Measurements from ENCODE around the gene IPCEF1.
"Not testable (repeated sequence)": the region's sequence is repeated elsewhere in the genome, so short reads cannot be mapped to it uniquely, and the experiment has no call there.

Gene IPCEF1

GRCh38 chr6:154370545-154370944 is 13.9 kb upstream of the IPCEF1 start:
- peak; percentile 46 to 59 (median 47) for DNase-seq

GRCh38 chr6:154367839-154368695 is 11.5 kb upstream of the IPCEF1 start:
- peak; percentile 30 to 62 (median 56) for DNase-seq

- DNase-seq, result peak in 2 of 3 donors; percentile 35 to 38
These were observed 10.7 kb upstream of the IPCEF1 start for GRCh38 chr6:154367336-154367735.

GRCh38 chr6:154363821-154364220 is 7.2 kb upstream of the IPCEF1 start:
- DNase-seq, result no peak

- no peak for DNase-seq
These were observed 4.9 kb upstream of the IPCEF1 start for GRCh38 chr6:154361476-154361875.

- DNase-seq, result no peak
These were observed 3.9 kb upstream of the IPCEF1 start for GRCh38 chr6:154360476-154360875.

GRCh38 chr6:154359679-154360078 is 3.1 kb upstream of the IPCEF1 start:
- DNase-seq, result no peak

GRCh38 chr6:154359161-154359574 is 2.6 kb upstream of the IPCEF1 start:
- DNase-seq, result peak; percentile 44 to 52 (median 46)

- no peak for DNase-seq
These were observed 1.5 kb upstream of the IPCEF1 start for GRCh38 chr6:154358019-154358545.

GRCh38 chr6:154356113-154356512 is 490 bp downstream of the IPCEF1 start:
- peak; percentile 29 to 40 (median 30) for DNase-seq

- DNase-seq, result no peak
These were observed 2.3 kb downstream of the IPCEF1 start for GRCh38 chr6:154354265-154354777.

- peak in 2 of 3 donors; percentile 49 to 56 for DNase-seq
These were observed 3.0 kb downstream of the IPCEF1 start for GRCh38 chr6:154353626-154354025.

- DNase-seq, result peak; percentile 80 to 91 (median 90)
These were observed 3.6 kb downstream of the IPCEF1 start for GRCh38 chr6:154352898-154353585.

GRCh38 chr6:154350293-154350692 is 6.3 kb downstream of the IPCEF1 start:
- DNase-seq, result no peak

- DNase-seq, result no peak
These were observed 8.6 kb downstream of the IPCEF1 start for GRCh38 chr6:154347981-154348380.

- DNase-seq, result no peak
These were observed 10.8 kb downstream of the IPCEF1 start for GRCh38 chr6:154345811-154346210.

GRCh38 chr6:154343473-154344308 is 12.9 kb downstream of the IPCEF1 start:
- no peak for DNase-seq

- no peak for DNase-seq
These were observed 14.7 kb downstream of the IPCEF1 start for GRCh38 chr6:154341871-154342270.

- DNase-seq, result peak; percentile 50 to 71 (median 64)
These were observed 15.3 kb downstream of the IPCEF1 start for GRCh38 chr6:154341336-154341735.

GRCh38 chr6:154337406-154338005 is 19.1 kb downstream of the IPCEF1 start:
- no peak for DNase-seq

GRCh38 chr6:154334147-154334546 is 22.5 kb downstream of the IPCEF1 start:
- not testable (repeated sequence) for DNase-seq

- DNase-seq, result no peak
These were observed 24.9 kb downstream of the IPCEF1 start for GRCh38 chr6:154331750-154332149.
